Kidney epithelial cell (primary cell): ENCODE measurements around the gene MPP2. TPM values are rescaled to one million over a fixed set of nuclear protein-coding genes. Genes with fewer than 3 reads are reported as not detected.

Source experiments
- DNase-seq: peaks from one replicate; pipeline ENCODE4 v3.0.0-alpha.2; 2010; ENCODE audit warnings: low read depth
- H3K27me3 ChIP-seq: 2 replicates; pipeline ENCODE4 v1.6.0; 2011; ENCODE audit warnings: low read length; ENCODE audit not compliant: control insufficient read depth, insufficient read depth
- H3K36me3 ChIP-seq: 2 replicates; pipeline ENCODE4 v1.5.1; 2011; ENCODE audit warnings: low read length; ENCODE audit not compliant: control insufficient read depth, insufficient read depth
- H3K4me3 ChIP-seq: 2 replicates; pipeline ENCODE4 v1.5.1; 2011; ENCODE audit warnings: low read depth, mild to moderate bottlenecking, control low read depth, low read length
- total RNA-seq: library from RNA; depleted of rRNA; stranded (reverse); fragments of >200 nt; gene quantifications from 2 replicates; pipeline ENCODE4 v1.2.3, GENCODE V29; 2015
- TF ChIP-seq, protein P1 (sequence below): IDR thresholded peaks from 2 replicates; pipeline ENCODE4 v1.5.1; 2011; ENCODE audit warnings: mild to moderate bottlenecking, moderate library complexity, low read length, control low read depth, inconsistent platforms; ENCODE audit not compliant: insufficient read depth, poor library complexity, severe bottlenecking

The MPP2 gene
- total RNA-seq, 1 donor from 2014 or later: 2.7 TPM

DNA sequence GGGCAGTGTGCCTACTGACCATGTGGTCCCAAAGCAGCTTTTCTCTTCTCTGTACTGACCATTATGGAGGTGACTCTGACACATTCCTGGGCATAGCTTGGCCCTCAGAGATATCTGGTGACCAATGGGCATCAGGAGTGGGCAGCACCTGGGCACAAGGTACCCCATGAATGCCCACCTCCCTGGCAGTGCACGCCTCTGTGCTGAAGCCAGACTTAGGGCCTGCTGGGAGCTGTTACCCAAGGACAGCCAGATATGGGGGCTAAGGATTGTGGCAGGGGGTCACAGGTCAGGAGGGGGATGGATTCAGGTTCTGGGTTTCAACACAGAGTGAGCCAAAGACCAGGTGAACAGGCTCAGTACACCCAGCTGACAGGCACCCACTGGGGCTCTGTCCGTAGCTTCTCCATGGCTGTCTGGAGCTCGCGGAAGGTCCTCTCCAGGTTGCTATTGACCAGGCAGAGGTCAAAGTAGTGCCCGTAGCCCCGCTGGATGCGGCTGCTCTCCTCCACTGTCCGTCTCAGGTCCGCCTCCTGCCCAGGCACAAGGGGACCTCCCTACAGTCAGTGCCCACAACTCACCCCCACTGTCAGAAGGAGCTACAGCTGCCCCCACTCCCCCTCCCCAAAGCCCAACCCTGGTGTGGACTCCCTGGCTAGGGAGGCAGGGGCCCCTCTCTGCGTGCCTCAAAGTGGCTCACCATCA is 29.7 kb downstream of the MPP2 start:
- no peak overlapping the region for H3K4me3 ChIP-seq
- H3K27me3 ChIP-seq: peaks cover 2% of the 10 kb centered on the region
- H3K36me3 ChIP-seq: no peaks in the 10 kb centered on the region
- TF ChIP-seq, protein P1, sequence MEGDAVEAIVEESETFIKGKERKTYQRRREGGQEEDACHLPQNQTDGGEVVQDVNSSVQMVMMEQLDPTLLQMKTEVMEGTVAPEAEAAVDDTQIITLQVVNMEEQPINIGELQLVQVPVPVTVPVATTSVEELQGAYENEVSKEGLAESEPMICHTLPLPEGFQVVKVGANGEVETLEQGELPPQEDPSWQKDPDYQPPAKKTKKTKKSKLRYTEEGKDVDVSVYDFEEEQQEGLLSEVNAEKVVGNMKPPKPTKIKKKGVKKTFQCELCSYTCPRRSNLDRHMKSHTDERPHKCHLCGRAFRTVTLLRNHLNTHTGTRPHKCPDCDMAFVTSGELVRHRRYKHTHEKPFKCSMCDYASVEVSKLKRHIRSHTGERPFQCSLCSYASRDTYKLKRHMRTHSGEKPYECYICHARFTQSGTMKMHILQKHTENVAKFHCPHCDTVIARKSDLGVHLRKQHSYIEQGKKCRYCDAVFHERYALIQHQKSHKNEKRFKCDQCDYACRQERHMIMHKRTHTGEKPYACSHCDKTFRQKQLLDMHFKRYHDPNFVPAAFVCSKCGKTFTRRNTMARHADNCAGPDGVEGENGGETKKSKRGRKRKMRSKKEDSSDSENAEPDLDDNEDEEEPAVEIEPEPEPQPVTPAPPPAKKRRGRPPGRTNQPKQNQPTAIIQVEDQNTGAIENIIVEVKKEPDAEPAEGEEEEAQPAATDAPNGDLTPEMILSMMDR: no peak
- no peak for DNase-seq

DNA sequence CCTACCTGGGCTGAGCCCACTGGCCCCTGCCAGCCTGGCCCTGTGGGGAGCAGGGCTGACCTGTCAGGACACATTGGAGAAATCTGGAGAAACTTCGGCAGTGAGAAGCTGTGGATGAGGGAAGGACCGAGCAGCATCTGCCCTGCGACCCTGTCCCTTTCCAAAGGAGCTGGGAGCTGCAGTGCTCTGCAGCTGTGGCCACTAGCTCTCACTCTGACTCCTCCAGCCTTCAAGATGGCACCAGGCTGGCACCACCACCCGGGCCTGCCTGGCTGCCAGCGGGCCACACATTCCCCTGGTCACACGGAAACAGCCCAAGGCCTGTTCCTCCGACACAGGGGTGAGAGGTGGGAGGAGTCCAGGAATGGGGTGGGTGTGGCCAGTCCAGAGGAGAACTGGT is 30.3 kb downstream of the MPP2 start:
- no peak overlapping the region for H3K4me3 ChIP-seq
- no peaks in the 10 kb centered on the region for H3K36me3 ChIP-seq
- H3K27me3 ChIP-seq: peaks cover 2% of the 10 kb centered on the region
- no peak for DNase-seq
- TF ChIP-seq, protein P1: no peak

DNA sequence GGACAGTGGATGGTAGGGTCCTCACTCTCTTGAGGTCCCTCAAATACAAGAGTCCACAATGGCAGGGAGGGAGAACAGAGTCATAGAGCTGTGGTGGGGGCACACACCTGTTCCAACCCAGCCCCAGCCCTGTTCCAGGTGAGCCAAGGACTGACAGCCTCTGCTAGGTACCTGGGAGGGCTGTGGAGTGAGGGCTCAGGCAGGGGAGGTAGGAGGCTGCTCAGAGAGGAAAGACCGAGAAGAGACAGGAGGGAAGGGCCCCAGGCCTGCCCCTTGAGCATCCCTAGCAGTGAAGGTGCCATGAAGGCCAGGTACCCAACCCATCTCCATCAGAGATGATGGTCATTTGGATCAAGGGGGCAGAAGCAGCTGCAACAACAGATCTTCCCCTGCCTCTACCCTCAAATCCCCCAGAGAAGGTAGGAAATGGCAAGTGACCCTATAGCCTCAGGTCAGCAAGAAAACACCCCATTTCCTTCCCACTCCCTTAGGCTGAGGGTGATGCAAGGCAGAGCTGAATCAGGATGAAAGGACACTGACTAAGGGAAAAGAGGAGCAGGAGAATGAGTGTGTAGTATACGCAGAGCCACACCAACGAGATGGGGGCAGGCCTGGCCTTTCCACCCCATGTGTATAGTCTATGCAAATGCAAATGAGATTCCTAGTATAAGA is 31.7 kb downstream of the MPP2 start:
- TF ChIP-seq, protein P1: no peak
- no peak for DNase-seq
- Histone ChIP-seq H3K36me3 (no peaks in the 10 kb centered on the region), H3K27me3 (peaks cover 2% of the 10 kb centered on the region), H3K4me3 (no peak overlapping the region)

DNA sequence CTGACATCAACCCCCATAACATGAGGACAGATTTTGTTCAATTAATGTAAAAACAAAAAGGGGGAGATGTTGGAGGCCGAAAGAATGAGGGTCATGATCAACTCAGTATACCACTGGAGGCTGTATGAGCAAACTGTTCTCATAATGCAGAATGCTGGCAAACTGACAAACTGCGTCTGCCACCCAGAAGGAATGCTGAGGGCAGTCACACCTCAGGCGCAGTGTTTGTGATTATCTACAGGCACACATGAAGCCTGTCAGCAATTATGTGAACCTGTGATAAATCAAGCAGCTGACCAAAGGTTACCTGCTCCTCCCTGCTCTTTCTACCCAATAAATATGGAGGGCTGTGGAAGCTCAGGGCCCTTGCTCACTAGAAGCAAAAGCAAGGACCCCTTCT is 33.0 kb downstream of the MPP2 start:
- DNase-seq: no peak
- peaks cover 2% of the 10 kb centered on the region for H3K27me3 ChIP-seq
- no peak overlapping the region for H3K4me3 ChIP-seq
- TF ChIP-seq, protein P1: no peak
- no peaks in the 10 kb centered on the region for H3K36me3 ChIP-seq

DNA sequence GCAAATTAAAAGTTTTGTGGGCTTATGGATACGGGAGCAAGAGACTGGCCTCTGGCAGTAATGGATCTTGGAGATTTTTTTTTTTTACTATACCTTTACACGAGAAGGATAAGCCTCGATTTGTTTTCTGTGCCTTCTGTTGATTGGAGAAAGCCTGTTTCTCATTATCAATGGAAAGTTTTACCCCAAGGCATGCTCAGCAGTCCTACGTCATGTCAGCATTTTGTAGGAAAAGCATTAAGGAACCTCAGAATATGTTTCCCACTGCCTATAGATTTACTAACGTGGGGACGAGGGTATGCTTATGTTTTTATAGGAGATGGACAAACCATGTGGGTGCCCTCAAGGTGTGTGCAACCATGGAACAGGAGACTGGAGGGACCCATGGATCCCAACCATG is 33.5 kb downstream of the MPP2 start:
- TF ChIP-seq, protein P1: no peak
- no peaks in the 10 kb centered on the region for H3K36me3 ChIP-seq
- no peak overlapping the region for H3K4me3 ChIP-seq
- H3K27me3 ChIP-seq: peaks cover 2% of the 10 kb centered on the region
- DNase-seq: no peak

DNA sequence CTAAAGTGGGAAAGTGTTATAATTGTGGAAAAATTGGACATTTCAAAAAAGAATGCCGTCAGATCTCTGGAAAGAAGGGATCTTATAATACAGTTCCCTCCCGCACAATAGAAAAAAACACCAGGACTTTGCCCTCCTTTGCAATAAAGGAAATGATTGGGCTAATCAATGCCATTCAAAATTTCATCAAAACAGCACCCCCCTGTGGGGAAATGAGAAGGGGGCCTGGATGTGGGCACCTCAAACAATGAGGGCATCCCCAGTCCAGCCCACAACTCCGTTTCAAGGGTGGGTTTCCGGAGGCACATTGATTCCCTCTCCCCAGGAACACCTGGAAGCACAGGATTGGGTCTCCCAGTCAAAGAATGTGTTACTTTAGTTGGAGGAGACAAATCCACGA is 34.2 kb downstream of the MPP2 start:
- H3K27me3 ChIP-seq: peaks cover 6% of the 10 kb centered on the region
- no peak for DNase-seq
- H3K4me3 ChIP-seq: no peak overlapping the region
- TF ChIP-seq, protein P1: peak; percentile 9
- H3K36me3 ChIP-seq: no peaks in the 10 kb centered on the region
